Lower leg skin (tissue), 4 donors: Measurements from ENCODE around the gene STEAP2. TPM values are rescaled to one million over a fixed set of nuclear protein-coding genes. Genes with fewer than 3 reads are reported as not detected.
"Not testable (repeated sequence)": the region's sequence is repeated elsewhere in the genome, so short reads cannot be mapped to it uniquely, and the experiment has no call there.

Experiments
- DNase-seq, 2 donors: peaks; one replicate each; pipeline ENCODE4 v3.0.0-alpha.2; 2019; ENCODE audit warnings: low spot score in 2 of 2
- H3K4me3 ChIP-seq: fragments of 200-600 bp; sonication (generic); 2 replicates; pipeline ENCODE4 v1.5.1; 2017; ENCODE audit warnings: mild to moderate bottlenecking, low read depth; ENCODE audit not compliant: poor library complexity, severe bottlenecking
- POLR2A ChIP-seq, 2 donors: fragments of 450-650 bp; IDR thresholded peaks; one replicate each; pipeline ENCODE4 v1.6.1; 2016 to 2017; ENCODE audit warnings: antibody characterized with exemption in 2 of 2, mild to moderate bottlenecking in 1 of 2, moderate library complexity in 1 of 2
- WGBS, 2 donors: methylation state at CpG; one replicate each; pipeline ENCODE4 v1.1.5; 2018; 5-methylcytosine and 5-hydroxymethylcytosine counted together
- intact Hi-C: fragments of 100-400 bp; cut with DNase I; formaldehyde crosslinking; loops from one replicate; pipeline ENCODE4 v1.15.0; 2023; ENCODE audit warnings: low total_unique reads
- total RNA-seq, 4 donors: library from RNA; depleted of rRNA; stranded (reverse); fragments of >200 nt; gene quantifications; one replicate each; pipeline ENCODE4 v1.1.0, GENCODE V29; 2016
- TF ChIP-seq, protein P1 (sequence below), 3 donors: fragments of 450-650 bp; IDR thresholded peaks; one replicate each; pipeline ENCODE4 v1.5.1; 2016; ENCODE audit warnings: antibody characterized with exemption in 3 of 3, mild to moderate bottlenecking in 3 of 3, moderate library complexity in 2 of 3

STEAP2 gene
- total RNA-seq, 4 donors from 2014 or later = 2.7 to 7.9 (median 5.3) TPM

DNA sequence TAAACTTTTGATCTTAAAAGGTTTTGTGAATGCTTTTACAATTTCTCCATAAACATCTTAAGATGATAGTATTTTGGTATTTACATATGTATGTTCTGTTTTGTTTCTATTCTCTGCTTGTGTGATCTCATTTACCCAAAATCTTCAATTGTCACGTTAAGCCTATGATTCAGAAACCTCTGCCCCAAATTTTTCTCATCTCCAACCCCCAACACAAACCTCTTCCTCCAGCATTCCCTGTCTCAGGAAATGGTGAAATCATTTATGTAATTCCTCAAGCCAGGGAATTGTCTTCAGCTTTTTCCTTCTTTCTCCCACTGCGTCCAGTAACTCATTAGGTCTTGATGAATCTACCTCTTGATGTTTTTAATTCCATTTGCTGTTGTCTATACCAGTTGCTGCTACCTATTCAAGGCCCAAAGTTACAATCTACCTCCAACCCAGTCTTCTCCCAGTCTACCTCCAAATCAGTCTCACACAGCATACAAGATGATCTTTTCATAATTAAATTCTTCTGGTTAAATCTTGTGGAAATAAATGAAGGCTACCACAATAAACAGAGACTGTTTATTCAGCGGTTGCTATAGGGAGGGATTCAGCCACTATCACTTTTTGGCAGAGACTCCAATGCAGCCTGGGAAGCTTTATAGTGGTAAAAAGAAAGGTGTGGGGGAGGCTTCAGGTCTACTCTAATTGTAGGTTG is 39.2 kb downstream of the STEAP2 start:
- TF ChIP-seq, protein P1, sequence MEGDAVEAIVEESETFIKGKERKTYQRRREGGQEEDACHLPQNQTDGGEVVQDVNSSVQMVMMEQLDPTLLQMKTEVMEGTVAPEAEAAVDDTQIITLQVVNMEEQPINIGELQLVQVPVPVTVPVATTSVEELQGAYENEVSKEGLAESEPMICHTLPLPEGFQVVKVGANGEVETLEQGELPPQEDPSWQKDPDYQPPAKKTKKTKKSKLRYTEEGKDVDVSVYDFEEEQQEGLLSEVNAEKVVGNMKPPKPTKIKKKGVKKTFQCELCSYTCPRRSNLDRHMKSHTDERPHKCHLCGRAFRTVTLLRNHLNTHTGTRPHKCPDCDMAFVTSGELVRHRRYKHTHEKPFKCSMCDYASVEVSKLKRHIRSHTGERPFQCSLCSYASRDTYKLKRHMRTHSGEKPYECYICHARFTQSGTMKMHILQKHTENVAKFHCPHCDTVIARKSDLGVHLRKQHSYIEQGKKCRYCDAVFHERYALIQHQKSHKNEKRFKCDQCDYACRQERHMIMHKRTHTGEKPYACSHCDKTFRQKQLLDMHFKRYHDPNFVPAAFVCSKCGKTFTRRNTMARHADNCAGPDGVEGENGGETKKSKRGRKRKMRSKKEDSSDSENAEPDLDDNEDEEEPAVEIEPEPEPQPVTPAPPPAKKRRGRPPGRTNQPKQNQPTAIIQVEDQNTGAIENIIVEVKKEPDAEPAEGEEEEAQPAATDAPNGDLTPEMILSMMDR (IDR thresholded peaks at IDR 0.05) = no peak
- no peak for TF ChIP-seq POLR2A (IDR thresholded peaks at IDR 0.05)
- H3K4me3 ChIP-seq = no peak overlapping the region
- no peak for DNase-seq
- intact Hi-C loops = no loop called here
- 34% methylated on average over 3 of the region's 3 CpGs for WGBS, 2 donors

DNA sequence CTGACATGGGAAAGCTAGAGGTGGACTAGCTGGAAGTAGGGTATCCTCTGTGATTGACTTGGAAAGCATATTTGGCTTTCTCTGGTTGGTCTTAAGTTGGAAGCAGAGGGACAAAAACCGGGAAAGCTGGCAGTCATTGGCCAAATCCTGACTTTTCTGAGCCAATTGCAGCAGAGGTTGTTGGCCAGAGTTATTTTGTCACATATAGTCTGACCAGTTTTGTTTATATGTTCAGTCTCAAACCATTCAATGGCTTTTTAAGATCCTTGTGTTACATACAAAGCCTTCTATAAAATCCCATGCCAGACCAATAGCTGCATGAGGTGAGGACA is 39.7 kb downstream of the STEAP2 start:
- H3K4me3 ChIP-seq = no peak overlapping the region
- WGBS, 2 donors = 9 to 29% methylated on average over 1 of the region's 1 CpG
- no peak for DNase-seq
- intact Hi-C loops = no loop called here
- TF ChIP-seq, protein P1 (IDR thresholded peaks at IDR 0.05) = no peak
- TF ChIP-seq POLR2A (IDR thresholded peaks at IDR 0.05) = no peak

DNA sequence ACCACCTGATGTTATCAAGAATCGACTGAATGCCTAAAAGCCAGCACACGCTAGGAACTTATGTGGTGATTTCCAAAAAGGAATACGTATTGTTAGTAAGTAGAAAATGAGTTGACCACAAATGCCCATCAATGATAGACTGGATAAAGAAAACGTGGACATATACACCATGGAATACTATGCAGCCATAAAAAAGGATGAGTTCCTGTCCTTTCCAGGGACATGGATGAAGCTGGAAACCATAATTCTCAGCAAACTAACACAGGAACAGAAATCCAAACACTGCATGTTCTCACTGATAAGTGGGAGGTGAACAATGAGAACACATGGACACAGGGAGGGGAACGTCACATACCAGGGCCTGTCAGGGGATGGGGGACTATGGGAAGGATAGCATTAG is 44.5 kb downstream of the STEAP2 start:
- 90 to 96% methylated on average over 5 of the region's 5 CpGs for WGBS, 2 donors
- DNase-seq, H3K4me3 ChIP-seq, intact Hi-C loops: not testable (repeated sequence)

DNA sequence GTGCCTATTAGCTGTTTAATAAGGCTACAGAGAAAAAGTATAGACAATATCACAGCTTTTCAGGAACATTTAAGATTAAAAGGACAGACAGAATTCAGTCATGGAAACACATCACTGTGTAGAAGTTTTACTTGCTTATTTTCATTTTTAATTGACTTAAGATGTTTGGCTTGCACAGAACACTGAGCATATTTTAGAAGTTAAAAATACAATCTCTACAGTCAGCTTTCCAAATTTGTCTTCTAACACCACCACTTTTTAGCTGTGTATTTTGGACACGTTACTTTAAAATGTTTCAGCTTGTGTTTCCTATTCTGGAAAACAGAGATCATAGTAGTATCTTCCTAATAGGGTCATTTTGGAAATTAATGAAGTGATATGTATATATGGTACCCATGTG is 45.2 kb downstream of the STEAP2 start:
- TF ChIP-seq POLR2A (IDR thresholded peaks at IDR 0.05) = no peak
- TF ChIP-seq, protein P1 (IDR thresholded peaks at IDR 0.05) = no peak
- intact Hi-C loops = no loop called here
- H3K4me3 ChIP-seq = no peak overlapping the region
- no peak for DNase-seq
- WGBS, 2 donors = 48 to 57% methylated on average over 1 of the region's 1 CpG

DNA sequence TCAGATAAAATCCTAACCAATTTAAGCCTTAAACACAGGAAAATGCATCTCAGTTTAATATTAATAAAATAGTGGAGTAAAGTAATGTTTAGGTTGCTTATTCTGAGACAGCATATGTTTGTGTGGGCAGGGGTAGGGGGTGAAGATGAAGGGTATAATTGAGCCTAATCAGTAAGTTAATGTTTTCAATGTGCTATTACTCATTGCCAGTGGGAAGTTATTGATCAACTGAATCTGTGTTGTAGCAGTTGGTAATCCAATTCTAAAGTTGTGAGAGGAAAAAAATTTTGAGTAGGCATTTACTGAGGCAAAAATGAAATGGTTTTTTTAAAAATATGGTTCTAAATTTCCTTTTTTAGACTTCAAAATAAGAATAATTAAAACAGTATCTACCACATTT is 49.9 kb downstream of the STEAP2 start:
- no peak for DNase-seq
- TF ChIP-seq POLR2A (IDR thresholded peaks at IDR 0.05) = no peak
- TF ChIP-seq, protein P1 (IDR thresholded peaks at IDR 0.05) = no peak
- intact Hi-C loops = no loop called here
- H3K4me3 ChIP-seq = no peak overlapping the region

DNA sequence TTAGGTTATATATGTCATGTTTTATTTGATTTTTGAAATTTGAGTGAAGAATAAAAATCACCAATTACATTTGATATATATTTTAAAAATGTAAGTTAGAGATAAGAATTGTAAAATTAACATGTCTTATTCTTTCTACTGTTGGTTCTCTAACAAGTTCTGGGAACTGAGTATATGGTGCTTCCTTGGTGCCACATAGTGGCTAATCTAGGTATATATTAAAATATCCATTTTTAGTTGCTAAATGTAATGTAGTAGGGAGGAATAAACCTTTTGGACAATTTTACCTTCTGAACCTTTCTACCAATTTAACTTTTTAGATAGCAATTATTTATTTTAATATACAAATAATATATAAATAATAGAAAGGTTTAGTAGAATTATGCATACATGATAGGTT is 50.9 kb downstream of the STEAP2 start:
- intact Hi-C loops = no loop called here
- no peak for TF ChIP-seq POLR2A (IDR thresholded peaks at IDR 0.05)
- TF ChIP-seq, protein P1 (IDR thresholded peaks at IDR 0.05) = no peak

More for the DNA sequence above, 50.9 kb downstream of the STEAP2 start:
- no peak for DNase-seq
- no peak overlapping the region for H3K4me3 ChIP-seq
